ENCODE data around the gene KCNQ4.

Gene KCNQ4

DNA sequence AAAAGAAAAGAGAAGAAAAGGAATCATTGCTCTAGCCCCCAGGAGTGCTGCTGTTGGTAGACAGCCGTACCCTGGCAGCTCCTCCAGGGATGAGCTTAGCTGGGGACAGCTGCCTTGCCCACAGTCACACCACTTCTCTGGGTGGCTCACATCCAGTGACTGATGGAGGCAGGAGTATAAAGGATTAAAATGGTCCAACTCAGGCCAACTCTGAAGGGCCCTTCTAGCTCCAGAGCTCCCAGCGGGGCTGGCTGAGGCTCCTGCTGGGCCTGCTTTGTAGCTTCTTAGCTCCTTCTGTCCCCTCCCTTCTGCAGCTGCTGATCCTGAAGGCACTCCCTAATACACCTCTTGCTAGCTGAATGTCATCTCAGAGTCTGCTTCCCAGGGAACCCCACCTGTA, 74.2 kb downstream of the KCNQ4 start:
- no peak for DNase-seq (ENCODE audit: low read depth, low spot score)

DNA sequence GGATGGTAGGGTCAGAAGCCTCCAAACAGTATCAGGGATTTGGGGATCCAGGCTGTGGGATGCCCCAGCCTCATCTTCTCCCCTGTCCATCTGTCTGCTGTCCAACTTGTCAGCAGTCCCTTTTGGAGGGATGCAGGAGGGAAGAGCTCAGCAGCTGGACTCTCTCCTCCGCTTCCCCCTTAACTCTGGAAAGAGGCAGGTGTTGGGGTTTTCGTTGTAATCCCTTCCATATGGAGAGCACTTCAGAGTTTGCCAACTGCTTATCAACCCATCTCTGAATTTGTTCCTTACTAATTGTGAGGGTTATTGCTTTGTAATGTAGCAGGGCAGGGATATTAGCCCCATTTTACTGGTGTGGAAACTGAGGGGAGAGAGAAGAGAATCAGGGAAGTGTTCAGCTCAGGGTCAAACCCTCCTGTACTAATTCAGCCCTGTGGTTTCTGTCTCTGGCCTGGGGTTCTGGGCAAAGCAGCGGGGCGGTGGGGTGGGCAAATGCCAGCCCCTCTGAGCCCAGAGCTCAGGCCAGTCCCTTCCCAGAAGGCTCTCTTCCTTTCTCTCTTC, 75.3 kb downstream of the KCNQ4 start:
- DNase-seq (ENCODE audit: low read depth, low spot score) = no peak

DNA sequence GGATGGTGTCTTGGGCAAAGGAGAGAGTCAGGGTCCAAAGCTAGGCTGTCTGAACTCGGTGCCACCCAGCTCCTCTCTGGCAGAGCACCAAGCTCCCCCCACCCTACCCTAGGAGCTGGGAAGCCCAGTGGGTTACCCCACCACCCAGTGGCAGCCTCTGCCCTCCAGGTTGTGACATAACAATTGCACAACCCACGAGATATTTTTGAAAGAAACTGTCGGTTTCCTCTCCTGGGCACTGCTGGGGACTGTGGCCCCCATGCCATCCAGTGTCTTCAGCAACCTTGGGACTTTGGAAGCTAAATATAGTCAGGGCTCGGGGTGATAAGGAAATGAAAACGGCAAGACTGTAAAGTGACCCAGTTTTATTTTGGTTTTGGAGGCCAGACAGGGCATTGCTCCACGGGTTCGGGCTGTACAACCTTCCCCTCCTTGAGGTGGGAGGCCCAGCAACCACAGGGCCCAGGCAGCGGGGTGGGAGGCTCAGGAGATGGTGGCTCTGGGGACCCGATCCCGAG, 77.2 kb downstream of the KCNQ4 start:
- DNase-seq (ENCODE audit: low read depth, low spot score) = no peak

DNA sequence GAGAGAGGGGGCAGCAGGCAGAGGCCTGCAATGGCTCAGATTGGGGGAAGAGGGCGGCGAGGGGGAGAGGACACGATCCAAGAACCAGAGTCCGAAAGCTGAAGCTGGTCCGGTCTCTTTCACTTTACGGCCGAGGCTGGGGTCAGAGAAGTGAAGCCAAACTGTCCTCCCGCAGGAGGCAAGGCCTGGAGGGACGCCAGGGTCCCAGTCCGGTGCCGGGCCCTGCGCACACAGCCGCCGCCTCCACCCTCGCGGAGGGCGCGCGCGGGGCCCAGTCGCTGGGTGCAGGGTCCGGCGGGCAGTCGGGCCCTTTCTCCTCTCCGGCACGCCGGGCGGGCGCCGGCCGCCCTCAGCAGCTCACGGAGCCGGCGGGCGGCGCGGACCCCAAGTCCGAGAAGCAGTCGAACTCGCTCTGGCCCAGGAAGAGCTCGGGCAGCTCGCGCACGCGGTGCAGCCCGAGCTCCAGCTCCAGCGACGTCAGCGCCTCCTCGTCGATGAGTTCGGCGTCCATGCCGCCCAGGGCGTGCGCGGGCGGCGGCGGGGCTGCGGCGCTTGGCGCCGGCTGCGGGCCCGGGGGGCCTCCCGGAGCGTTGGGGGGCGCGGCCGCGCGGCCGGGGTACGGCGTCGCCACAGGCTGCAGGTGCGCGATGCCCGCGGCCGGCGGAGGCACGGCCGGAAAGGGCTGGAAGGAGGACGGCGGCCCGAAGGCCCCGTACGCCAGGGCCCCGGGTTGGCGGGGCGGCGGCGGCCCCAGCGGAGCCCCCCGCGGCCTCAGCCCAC, 77.8 kb downstream of the KCNQ4 start:
- DNase-seq (ENCODE audit: low read depth, low spot score) = peak; percentile 47

DNA sequence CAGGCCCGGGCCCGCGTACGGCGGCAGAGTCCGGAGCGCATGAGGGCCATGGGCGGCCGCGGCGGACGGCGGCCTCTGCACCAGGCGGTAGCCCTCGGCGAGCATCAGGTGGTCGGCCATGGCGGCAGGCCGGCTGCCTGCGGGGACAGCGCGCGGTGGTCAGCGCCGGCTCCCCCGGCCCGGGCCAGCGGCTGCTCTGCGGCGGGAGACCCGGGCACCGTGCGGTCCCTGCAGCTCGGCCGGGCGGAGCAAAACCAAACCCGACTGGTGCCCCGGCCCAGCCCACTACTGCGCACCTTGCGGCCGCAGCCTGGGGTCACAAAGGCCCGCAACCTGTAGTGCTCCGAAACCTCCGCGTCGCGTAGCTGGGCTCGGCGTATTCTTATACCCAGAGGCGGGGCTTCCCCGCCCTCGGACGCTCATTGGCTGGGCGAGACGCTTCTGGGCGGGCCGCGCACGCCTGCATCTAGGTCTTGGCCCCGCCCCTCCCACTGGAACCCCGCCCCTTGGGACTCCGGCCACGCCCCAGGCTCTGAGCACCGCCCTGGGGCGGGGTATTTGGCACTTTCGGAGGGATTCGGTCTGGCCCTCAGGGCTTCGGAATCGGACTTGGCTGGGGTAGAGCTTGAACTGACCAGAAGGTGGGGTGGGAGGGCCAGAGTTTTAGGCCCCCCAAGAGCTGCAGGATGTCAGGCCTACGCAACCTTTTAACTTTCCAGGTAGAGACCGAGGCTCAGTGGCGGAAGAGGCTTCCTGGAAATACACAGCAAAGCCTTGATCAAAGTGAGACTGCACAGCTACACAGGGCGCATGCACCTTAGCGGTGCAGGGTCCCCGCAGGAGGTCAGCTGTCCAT, 78.6 kb downstream of the KCNQ4 start, which contains the start of gene CITED4:
CITED4 (minus strand) TSS at position 356 of the 856 bp plus-strand sequence; CDS start at position 120, 236 bp downstream.
- DNase-seq (ENCODE audit: low read depth, low spot score) = peak; percentile 98

DNA sequence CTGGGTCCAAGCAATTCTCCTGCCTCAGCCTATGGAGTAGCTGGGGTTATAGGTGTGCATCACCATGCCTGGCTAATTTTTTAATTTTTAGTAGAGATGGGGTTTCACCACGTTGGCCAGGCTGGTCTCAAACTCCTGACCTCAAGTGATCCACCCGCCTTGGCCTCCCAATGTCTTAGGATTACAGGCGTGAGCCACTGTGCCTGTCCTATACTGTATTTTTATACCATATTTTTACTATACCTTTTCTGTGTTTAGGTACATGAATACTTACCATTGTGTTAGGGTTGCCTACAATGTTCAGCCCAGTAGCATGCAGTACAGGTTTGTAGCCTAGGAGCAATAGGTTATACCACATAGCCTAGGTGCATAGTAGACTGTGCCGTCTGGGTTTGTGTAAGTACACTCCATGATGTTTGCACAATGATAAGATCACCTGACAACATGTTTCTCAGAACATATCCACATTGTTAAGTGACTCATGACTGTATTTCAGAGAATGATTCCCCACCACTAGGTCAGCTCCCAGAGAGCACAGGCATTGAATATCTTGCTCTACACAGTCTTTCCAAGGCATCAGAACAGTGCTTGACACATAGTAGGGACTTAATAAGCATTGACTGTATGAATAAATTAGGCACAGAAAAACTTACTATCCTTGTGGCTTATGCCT, 84.6 kb downstream of the KCNQ4 start:
- DNase-seq (ENCODE audit: low read depth, low spot score) = no peak

DNA sequence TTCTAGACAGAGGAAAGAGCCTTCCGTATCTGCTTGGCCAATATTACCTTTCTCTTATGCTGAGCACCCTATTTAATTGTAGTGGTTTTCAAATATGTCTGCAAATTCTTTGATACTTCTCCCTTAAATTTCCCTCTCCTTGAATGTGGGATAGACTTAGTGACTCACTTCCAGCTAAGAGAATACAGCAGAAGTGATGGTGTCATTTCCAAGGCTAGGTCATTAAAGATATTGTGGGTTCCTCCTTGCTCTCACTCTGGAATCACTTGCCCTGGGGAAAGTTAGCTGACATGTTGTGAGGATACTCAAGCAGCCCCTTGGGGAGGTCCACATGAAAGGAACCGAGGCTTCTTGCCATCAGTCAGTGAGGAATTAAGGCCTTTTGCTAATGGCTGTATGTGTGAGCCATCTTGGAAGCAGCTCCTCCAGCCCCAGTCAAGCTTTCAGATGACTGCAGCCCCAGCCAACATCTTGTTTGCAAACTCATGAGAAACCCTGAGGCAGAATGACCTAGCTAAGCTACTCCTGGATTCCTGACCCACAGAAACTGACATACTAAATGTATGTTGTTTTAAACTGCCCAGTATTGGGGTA, 86.6 kb downstream of the KCNQ4 start:
- DNase-seq (ENCODE audit: low read depth, low spot score) = no peak

DNA sequence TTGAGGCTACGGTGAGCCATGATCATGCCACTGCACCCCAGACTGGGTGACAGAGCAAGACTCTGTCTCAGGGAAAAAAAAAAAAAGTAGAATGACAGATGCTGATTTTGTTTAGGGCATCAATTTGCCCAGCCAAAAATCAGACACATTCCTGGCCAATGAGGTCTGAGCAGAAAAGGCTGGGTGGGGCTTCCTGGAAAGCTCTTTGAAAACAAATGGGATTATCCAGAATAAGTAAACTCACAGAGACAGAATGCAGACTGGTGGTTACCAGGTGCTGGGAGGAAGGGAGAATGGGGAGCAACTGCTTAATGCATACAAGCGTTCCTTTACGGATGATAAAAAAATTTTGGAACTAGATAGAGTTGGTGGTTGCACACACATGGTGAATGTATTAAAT, 88.7 kb downstream of the KCNQ4 start:
- DNase-seq (ENCODE audit: low read depth, low spot score) = no peak

DNA sequence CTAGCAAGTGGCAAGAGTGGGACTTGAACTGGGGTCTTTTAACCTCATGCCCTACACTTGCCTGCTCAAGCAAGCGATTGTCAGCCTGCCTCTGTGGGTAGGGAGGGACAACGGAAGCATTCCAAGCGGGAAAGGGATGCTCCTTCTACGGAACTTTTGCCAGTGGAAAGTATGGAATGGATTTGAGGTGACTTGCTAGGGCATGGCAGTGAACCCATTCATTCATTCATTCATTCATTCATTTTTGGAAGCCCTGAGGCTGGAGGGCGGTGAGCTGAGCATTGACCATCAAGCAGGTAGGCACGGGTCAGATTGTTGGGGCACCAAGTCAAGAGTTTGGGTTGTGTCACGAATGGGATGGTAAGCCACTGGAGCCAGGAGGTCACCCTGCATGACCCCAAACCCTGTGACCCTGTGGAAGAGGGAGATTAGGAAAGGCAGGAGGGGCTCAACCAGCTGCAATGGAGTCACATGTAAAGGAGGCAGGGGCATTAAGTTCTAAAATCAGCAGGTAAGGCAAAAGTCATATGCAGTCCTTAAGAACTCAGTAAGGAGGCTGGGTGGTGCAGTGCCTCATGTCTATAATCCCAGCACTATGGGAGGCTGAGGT, 90.4 kb downstream of the KCNQ4 start:
- DNase-seq (ENCODE audit: low read depth, low spot score) = no peak

DNA sequence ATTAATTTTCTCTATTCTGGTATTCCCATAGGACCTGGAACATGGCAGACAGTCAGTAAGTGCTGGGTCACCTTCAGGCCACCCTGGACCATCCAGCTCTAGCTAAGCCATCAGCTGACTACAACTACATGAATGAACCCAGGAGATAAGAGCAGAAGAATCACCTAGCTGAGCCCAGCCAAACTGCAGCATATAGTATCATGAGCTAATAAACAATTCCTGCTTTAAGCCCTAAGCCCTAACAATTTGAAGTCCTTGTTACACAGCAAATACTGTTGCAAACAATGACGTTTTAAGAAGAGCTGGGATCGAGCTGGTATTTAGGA, 92.8 kb downstream of the KCNQ4 start:
- no peak for DNase-seq (ENCODE audit: low read depth, low spot score)

DNA sequence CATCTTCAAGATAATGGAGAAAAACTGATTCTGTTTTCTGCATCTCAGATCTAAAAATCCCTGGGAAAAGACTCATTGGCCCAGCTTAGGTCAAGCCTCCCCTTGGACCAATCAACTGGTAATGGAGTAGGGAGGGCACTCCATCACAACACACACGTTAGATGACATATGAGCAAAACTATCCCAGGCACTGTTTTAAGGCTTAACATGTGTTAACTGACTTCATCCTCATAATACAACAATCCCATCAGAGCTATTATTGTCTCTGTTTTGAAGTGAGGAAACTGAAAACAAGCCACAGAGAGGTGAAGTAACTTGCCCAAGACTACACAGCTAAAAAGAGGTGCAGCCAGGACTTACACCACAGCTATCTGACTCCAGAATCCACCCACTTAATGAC, 93.3 kb downstream of the KCNQ4 start:
- DNase-seq (ENCODE audit: low read depth, low spot score) = no peak

DNA sequence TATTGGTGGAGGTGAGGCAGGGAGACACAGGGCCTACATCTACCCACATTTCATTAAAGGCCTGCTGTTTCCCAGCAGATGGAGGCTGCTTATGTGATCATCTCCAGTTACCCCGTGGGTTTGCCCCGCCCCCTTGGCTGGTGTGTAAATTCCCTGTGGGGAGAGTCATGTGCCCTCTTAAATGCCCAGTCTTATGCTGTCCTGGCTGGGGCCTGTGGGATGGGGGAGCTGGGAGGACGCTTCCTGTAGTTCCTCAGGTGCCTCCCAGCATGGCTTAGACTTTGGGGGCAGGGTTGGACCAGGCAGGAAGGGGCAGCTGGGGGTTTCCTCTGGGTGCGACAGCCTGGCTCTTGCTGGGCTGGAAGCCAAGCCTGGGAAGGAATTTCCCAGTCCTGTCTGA, 94.1 kb downstream of the KCNQ4 start:
- DNase-seq (ENCODE audit: low read depth, low spot score) = no peak

DNA sequence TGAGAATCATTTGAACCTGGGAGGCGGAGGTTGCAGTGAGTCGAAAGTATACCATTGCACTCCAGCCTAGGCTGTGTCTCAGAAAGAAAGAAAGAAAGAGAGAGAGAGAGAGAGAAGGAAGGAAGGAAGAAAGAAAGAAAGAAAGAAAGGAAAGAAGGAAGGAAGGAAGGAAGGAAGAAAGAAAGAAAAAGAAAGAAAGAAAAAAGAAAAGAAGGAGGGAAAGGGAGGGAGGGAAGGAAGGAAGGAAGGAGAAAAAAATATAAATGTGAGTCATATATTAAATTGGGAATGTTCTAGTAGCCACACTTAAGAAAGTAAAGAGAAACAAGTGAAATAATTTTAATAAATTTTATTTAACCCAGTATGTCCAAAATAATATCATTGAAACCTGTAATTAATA, 95.3 kb downstream of the KCNQ4 start:
- DNase-seq (ENCODE audit: low read depth, low spot score) = no peak

DNA sequence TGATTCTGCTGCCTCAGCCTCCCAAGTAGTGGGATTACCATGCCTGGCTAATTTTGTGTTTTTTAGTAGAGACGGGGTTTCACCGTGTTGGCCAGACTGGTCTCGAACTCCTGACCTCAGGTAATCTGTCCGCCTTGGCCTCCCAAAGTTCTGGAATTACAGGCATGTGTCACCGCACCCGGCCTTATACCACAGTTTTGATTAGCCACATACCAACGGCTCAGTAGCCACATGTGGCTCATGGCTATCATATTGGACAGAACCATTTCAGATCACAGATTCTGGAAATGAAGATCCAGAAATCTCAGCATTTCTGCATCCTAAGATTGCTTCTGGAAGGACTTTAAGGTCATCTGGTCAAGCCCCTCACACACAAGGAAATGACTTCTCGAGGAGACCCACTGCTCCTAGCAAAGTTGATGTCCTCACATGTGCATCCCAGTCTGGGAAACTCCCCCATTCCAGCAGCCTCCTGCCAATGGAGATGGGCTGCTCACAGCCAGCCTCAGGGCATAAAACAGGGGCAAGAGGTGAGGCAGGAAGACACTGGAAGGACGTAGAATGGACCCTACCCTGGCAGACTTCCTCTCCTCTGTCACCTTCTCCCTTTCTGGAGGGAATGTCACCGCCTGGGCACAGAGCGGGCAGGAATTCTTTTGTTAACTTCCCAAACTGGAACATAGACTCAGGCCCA, 96.0 kb downstream of the KCNQ4 start:
- no peak for DNase-seq (ENCODE audit: low read depth, low spot score)

DNA sequence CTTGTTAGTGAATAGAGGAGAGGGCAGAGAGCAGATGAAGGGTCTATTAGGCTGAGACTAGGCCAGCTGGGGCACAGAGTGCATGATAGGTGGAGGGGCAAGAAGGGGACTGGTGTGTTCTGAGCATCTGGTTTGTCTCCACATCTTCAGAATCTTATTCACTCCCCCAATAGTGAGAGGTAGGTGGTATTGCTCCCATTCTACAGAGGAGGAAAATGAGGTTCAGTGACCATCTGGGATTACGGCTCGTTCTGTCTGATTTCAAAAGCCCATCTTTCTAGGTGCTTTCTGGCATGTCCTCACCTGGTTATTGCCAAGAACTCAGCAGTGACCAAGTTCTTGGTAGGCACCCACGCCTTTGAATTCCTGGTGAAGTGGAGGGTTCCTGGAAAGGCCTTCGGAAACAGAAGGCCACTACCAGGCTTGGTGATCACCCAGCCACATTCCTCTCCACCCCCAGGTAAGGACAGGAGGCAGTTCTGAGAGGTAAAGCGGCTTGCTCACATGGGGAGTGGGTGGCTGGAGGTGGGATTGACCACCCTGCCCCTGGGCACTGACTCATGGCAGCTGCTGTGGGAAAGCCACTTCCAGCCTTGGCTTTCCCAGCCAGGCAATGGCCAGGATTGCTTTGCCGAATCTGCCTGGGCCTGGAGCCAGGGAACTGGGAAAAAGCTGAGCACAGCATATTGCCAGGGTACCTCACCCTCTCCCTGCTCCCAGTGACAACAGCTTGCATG, 97.4 kb downstream of the KCNQ4 start:
- no peak for DNase-seq (ENCODE audit: low read depth, low spot score)

DNA sequence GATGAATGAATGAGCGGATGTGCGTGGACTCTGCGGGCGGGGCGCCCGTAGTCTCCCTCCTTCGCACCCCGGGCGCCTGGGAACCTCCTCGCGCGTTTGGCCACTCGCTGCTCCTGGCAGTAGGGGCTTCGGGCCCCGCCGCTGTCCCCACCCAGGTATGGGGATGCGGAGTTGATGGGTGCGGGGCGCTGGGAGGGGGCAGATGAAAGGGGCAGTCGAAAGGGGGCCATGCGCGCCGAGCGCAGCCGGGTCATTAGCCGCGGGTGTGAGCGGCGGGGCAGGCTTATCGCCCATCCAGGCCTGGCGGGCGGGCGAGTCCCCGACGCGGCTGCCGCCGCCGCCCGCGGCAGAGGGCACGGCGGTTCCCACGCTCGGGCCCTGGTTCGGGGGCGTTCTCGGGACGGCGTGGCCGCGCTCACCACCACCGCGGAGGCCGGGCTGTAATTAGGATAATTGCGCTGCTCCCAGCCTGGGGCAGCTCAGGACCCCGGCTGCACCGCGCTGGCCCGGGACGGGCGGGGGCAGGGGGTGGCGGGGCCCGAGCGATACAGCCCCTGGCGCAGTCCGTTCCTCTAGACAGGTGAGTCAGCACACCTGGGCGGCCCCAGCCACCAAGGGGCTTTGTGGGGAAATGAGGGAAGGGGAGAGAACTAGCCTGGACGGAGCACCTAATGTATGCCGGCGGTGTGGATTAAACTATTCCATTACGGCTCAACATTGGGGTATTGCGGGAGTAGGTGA, 100.6 kb downstream of the KCNQ4 start:
- peak; percentile 46 for DNase-seq (ENCODE audit: low read depth, low spot score)

DNA sequence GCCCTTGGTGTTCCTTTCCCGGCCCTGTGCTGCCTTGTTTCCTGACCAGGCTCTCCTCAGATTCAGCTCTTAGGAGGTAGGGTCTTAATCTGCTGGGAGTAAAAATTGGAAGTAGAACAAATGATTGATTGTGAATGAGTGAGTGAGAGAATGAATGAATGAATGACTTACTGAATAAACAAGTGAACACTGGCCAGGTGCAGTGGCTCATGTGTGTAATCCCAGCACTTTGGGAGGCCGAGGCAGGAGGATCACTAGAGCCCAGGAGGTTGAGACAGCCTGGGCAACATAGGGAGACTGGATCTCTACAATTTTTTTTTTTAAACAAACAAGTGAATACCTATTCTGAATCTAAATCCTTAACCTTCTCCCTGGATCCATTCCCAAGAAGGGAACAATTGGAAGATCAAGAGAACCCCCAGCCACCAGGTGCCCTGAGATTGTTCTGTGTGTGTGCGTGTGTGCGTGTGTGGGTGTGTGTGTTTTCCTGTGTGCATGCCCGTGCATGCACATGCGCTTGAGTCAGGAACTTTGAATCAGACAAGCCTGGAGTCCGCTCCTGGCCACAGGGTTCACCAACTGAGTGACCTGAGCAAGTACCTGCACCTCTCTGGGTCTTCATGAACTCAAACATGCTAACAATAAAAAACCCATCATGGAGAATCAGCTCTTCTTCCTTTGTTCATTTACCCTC, 102.9 kb downstream of the KCNQ4 start:
- no peak for DNase-seq (ENCODE audit: low read depth, low spot score)

DNA sequence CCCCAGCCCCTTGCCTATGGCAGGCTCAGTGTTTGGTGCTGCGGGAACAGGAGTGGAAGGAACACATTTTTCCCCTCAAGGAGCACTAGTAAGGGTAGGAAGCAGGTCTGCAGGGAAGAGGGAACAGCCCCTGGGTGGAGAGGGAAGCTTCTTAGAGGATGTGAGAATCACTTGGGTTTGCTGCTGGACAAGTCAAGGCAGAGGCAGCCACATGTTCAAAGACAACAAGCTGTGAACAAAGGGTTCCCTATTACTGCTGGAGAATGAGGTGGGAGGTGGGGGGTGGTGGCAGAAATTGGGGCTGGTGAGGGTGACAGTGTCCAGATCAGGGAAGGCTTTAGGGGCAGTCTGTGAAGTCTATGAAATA, 103.4 kb downstream of the KCNQ4 start:
- no peak for DNase-seq (ENCODE audit: low read depth, low spot score)

DNA sequence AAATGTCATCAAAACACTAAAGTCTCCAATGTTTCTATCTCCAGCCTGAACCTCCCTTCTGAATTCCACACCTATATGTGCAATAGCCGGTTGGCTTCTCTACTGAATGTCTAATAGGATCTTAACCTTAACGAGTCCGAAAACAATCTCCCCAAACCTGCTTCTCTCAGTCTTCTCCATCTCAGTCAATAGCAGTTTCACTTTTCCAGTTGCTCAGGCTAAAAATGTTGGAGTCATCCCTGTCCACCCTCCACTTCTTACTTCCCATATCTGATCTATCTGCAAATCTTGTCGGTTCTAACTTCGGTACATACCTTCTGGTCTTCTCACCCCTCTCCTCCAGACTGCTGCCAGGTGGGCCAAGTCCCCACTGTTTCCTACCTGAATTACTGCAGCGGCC, 104.1 kb downstream of the KCNQ4 start:
- DNase-seq (ENCODE audit: low read depth, low spot score) = no peak
